ENCODE data around the gene CDH20. TPM values are rescaled to one million over a fixed set of nuclear protein-coding genes. Genes with fewer than 3 reads are reported as not detected.

Gene CDH20
- total RNA-seq, 1 experiment from 2014 or later = not detected

GRCh38 chr18:61388010-61388409 is 54.8 kb downstream of the CDH20 start:
- BruUV-seq (replicated peaks) = no TSS peak
- intact Hi-C loops (cut with micrococcal nuclease; ENCODE audit: unreplicated experiment) (no loop called here), in situ Hi-C loops (cut with HindIII; ENCODE audit: low pct_unique_long_range_greater_than_20kb, low sequenced_read_pairs) (no loop called here)
- Histone ChIP-seq H3K9me3 (ENCODE audit: control insufficient read depth, insufficient read depth, low read depth, low read length) (no peaks in the 10 kb centered on the region), H3K27ac (ENCODE audit: low read length) (no peak overlapping the region), H3K36me3 (ENCODE audit: control insufficient read depth, insufficient read depth, low read length) (no peaks in the 10 kb centered on the region), H3K4me1 (ENCODE audit: control insufficient read depth, insufficient read depth, low read length) (no peaks in the 10 kb centered on the region), H3K4me3 (ENCODE audit: low read depth in 2 of 2, low read length in 2 of 2) (no peak overlapping the region), H3K27me3 (ENCODE audit: control insufficient read depth, insufficient read depth, low read length) (no peaks in the 10 kb centered on the region)
- no peak for ATAC-seq
- CTCF ChIA-PET = no interaction called here
- POLR2A ChIA-PET = no interaction called here
- DNase-seq (ENCODE audit: low read depth, low spot score) = no peak
- TF ChIP-seq SIN3A (IDR thresholded peaks at IDR 0.05; ENCODE audit: borderline replicate concordance, insufficient read depth, low read depth, low read length) = no peak

GRCh38 chr18:61394983-61395382 is 61.8 kb downstream of the CDH20 start:
- DNase-seq (ENCODE audit: low read depth, low spot score) (no peak), ATAC-seq (no peak)
- Histone ChIP-seq H3K9me3 (ENCODE audit: control insufficient read depth, insufficient read depth, low read depth, low read length) (no peaks in the 10 kb centered on the region), H3K36me3 (ENCODE audit: control insufficient read depth, insufficient read depth, low read length) (no peaks in the 10 kb centered on the region), H3K27me3 (ENCODE audit: control insufficient read depth, insufficient read depth, low read length) (no peaks in the 10 kb centered on the region), H3K4me1 (ENCODE audit: control insufficient read depth, insufficient read depth, low read length) (no peaks in the 10 kb centered on the region), H3K4me3 (ENCODE audit: low read depth in 2 of 2, low read length in 2 of 2) (no peak overlapping the region), H3K27ac (ENCODE audit: low read length) (no peak overlapping the region)
- CTCF ChIA-PET = no interaction called here
- intact Hi-C loops (cut with micrococcal nuclease; ENCODE audit: unreplicated experiment) (no loop called here), in situ Hi-C loops (cut with HindIII; ENCODE audit: low pct_unique_long_range_greater_than_20kb, low sequenced_read_pairs) (no loop called here)
- no TSS peak for BruUV-seq (replicated peaks)
- POLR2A ChIA-PET = no interaction called here
- TF ChIP-seq, protein P1, sequence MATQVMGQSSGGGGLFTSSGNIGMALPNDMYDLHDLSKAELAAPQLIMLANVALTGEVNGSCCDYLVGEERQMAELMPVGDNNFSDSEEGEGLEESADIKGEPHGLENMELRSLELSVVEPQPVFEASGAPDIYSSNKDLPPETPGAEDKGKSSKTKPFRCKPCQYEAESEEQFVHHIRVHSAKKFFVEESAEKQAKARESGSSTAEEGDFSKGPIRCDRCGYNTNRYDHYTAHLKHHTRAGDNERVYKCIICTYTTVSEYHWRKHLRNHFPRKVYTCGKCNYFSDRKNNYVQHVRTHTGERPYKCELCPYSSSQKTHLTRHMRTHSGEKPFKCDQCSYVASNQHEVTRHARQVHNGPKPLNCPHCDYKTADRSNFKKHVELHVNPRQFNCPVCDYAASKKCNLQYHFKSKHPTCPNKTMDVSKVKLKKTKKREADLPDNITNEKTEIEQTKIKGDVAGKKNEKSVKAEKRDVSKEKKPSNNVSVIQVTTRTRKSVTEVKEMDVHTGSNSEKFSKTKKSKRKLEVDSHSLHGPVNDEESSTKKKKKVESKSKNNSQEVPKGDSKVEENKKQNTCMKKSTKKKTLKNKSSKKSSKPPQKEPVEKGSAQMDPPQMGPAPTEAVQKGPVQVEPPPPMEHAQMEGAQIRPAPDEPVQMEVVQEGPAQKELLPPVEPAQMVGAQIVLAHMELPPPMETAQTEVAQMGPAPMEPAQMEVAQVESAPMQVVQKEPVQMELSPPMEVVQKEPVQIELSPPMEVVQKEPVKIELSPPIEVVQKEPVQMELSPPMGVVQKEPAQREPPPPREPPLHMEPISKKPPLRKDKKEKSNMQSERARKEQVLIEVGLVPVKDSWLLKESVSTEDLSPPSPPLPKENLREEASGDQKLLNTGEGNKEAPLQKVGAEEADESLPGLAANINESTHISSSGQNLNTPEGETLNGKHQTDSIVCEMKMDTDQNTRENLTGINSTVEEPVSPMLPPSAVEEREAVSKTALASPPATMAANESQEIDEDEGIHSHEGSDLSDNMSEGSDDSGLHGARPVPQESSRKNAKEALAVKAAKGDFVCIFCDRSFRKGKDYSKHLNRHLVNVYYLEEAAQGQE (IDR thresholded peaks at IDR 0.05; ENCODE audit: insufficient read depth in 1 of 2, low read depth in 2 of 2, low read length in 1 of 2) = no peak
- TF ChIP-seq POLR2AphosphoS5 (IDR thresholded peaks at IDR 0.05; ENCODE audit: low read depth, low read length) = no peak
- TF ChIP-seq, protein P2, sequence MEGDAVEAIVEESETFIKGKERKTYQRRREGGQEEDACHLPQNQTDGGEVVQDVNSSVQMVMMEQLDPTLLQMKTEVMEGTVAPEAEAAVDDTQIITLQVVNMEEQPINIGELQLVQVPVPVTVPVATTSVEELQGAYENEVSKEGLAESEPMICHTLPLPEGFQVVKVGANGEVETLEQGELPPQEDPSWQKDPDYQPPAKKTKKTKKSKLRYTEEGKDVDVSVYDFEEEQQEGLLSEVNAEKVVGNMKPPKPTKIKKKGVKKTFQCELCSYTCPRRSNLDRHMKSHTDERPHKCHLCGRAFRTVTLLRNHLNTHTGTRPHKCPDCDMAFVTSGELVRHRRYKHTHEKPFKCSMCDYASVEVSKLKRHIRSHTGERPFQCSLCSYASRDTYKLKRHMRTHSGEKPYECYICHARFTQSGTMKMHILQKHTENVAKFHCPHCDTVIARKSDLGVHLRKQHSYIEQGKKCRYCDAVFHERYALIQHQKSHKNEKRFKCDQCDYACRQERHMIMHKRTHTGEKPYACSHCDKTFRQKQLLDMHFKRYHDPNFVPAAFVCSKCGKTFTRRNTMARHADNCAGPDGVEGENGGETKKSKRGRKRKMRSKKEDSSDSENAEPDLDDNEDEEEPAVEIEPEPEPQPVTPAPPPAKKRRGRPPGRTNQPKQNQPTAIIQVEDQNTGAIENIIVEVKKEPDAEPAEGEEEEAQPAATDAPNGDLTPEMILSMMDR (IDR thresholded peaks at IDR 0.05) = no peak
- TF ChIP-seq TCF7L2 (IDR thresholded peaks at IDR 0.05; ENCODE audit: low read depth, low read length) = no peak
- TF ChIP-seq SIN3A (IDR thresholded peaks at IDR 0.05; ENCODE audit: borderline replicate concordance, insufficient read depth, low read depth, low read length) = no peak

DNA sequence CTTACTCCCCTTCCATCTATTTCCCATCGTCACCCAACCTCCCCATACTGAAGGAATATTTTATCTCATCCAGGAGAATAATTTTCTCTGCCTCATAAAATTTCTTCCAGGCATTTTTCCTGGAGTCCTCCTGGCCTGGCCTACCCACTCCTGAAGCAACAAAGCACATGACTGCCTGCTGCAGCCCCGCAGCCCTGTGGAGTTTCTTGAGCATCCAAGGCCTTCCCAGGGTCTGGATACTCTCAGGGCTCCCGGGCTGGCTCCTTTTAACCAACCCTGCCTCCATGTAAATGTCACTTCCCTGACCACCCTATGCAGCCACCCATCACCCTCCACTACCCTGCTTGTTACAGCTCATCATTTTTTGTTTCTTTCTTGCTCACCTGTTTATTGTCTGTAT is 64.0 kb downstream of the CDH20 start:
- no peaks in the 10 kb centered on the region for H3K9me3 ChIP-seq (ENCODE audit: control insufficient read depth, insufficient read depth, low read depth, low read length)
- no peak overlapping the region for H3K4me3 ChIP-seq (ENCODE audit: low read depth in 2 of 2, low read length in 2 of 2)
- TF ChIP-seq POLR2AphosphoS5 (IDR thresholded peaks at IDR 0.05; ENCODE audit: low read depth, low read length) (no peak), TCF7L2 (IDR thresholded peaks at IDR 0.05; ENCODE audit: low read depth, low read length) (no peak), SIN3A (IDR thresholded peaks at IDR 0.05; ENCODE audit: borderline replicate concordance, insufficient read depth, low read depth, low read length) (no peak)
- TF ChIP-seq, protein P2 (IDR thresholded peaks at IDR 0.05) = no peak
- TF ChIP-seq, protein P1 (IDR thresholded peaks at IDR 0.05; ENCODE audit: insufficient read depth in 1 of 2, low read depth in 2 of 2, low read length in 1 of 2) = no peak
- no peak for DNase-seq (ENCODE audit: low read depth, low spot score)
- CTCF ChIA-PET = no interaction called here
- H3K27ac ChIP-seq (ENCODE audit: low read length) = no peak overlapping the region
- BruUV-seq (replicated peaks) = no TSS peak
- in situ Hi-C loops (cut with HindIII; ENCODE audit: low pct_unique_long_range_greater_than_20kb, low sequenced_read_pairs) = no loop called here
- ATAC-seq = no peak
- POLR2A ChIA-PET = no interaction called here
- H3K4me1 ChIP-seq (ENCODE audit: control insufficient read depth, insufficient read depth, low read length) = no peaks in the 10 kb centered on the region
- intact Hi-C loops (cut with micrococcal nuclease; ENCODE audit: unreplicated experiment) = no loop called here
- H3K36me3 ChIP-seq (ENCODE audit: control insufficient read depth, insufficient read depth, low read length) = no peaks in the 10 kb centered on the region
- no peaks in the 10 kb centered on the region for H3K27me3 ChIP-seq (ENCODE audit: control insufficient read depth, insufficient read depth, low read length)

Measured in Panc1 (cell line).